ENCODE results near the gene C15orf62.

Gene C15orf62

DNA sequence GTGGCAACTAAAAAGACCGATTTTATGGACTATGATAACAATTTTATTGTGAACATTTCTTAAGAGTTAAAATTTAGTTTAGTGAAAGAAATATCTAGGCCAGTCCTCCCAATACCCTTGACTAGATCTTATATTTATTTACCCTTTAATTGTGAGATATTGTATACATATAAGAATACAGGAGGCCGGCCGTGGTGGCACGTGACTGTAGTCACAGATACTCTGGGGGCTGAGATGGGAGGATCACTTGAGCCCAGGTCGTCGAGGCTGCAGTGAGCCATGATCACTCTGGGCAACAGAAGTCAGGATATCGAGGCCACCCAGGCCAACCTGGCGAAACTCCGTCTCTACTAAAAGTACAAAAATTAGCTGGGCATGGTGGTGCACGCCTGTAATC, 14.0 kb upstream of the C15orf62 start:
- DNase-seq (ENCODE audit: low read depth, low spot score) = no peak

DNA sequence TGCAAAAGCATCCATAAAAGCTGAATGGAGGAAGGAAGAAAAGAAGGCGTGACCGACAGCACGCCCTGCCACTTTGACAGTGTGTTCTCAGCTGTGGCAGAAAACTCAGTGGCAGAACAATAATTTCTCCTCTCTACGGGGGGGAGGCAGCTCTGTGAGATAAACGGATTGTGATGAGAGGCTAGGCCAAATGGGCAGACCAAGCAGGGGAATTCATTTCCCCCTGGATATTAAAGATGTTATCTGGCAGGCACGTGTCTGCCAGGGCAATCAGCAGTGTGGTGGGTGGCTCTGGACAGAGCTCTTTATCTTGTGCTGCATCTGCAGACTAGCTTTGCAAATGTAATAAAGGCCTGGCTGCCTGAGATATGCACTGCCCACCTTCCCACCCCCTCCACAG, 12.8 kb upstream of the C15orf62 start:
- no peak for DNase-seq (ENCODE audit: low read depth, low spot score)

DNA sequence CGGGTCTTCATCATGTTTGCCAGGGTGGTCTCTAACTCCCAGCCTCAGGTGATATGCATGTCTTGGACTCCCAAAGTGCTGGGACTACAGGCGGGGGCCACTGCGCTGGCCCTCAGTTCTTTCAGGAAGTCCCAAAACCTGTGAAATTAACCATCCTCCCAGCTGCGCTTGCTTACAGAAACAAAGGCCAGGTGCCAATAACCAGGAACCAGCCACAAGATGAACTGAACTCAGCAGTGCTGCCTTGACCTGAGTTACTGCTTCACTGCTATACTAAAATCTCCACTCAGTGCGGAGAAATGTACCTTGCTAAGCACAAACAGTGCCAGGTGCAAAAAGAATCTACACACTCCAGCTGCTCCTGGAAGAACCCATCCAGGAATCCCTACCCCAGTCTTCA, 9.8 kb upstream of the C15orf62 start:
- no peak for DNase-seq (ENCODE audit: low read depth, low spot score)

DNA sequence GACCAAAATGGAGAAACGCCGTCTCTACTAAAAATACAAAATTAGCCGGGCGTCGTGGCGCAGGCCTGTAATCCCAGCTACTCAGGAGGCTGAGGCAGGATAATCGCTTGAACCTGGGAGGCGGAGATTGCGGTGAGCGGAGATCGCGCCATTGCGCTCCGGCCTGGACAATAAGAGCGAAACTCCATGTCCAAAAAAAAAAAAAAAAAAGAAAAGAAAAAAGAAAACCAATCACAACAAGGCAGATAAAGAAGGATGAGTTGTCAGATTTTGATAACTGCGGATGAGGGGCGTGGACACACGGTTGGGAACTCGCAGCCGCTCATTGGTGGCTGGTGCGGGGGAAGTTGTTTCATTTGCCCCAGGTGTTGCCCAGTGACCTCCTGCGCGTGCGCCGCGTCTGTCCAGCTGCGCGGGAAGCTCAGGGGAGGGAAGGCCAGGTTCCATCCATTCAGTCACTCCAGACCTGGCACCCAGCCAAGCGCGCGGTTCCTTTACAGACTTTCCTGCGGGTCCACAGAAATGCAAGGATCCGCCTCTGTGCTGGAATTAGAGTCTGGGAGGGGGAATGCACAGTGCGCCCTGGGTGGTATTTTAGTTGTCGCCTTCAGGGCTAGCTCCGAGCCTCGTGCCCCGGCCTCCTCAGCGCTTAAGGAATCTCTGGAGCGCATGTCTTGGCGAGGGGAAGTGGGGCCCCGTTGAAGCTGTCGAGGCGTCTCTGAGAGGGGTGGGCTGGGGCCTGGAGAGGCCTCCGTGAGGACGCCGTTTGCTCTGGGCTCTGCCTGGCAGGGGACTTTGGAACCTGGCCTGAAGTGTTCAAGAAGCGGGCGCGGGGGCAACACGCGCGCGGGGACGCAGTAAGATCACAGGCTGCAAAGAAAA, 6.6 kb upstream of the C15orf62 start:
- DNase-seq (ENCODE audit: low read depth, low spot score) = no peak

DNA sequence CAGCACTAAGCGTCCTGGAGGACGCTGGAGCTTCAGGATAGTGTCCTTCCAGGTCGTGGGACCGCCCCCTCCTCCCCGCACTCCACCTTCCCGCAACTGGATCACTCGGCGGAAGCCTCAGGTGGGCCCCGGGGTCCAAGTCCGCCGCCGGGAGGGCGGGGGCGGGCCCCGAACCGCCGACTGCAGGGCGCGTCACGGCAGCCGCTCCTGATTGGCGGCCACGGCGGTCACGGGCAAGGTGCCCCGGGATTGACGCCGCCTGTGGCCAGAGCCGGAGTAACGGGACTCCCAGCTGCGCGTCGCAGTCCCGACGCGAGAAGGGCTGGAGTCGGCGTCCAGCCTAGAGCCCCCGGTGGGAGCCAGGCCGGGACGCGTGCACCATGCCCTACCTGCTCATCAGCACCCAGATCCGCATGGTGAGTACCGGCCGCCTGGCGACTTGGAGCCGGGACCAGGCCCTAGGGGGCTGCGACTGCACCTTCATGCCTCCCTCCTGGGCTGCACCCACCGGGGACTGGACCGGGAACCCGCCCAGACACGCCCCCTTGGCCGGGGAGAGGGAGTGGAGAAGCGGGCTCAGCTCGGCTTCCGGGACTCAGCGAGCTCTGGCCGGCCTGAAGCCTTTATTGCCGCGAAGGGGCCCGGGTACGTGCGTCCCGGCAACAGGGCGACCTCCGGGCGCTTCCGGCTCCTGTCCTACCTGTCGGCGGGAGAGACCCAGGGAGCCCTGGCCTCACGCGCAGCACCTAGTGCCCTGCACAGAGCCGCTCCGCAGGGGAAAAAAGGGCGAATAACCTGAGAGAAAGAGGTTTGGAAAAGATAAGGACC, 5.8 kb upstream of the C15orf62 start, which contains the start of gene GCHFR:
Gene GCHFR (plus strand): TSS at position 268 of the 828 bp plus-strand sequence. CDS start 113 bp downstream, at position 381.
- DNase-seq (ENCODE audit: low read depth, low spot score) = no peak

DNA sequence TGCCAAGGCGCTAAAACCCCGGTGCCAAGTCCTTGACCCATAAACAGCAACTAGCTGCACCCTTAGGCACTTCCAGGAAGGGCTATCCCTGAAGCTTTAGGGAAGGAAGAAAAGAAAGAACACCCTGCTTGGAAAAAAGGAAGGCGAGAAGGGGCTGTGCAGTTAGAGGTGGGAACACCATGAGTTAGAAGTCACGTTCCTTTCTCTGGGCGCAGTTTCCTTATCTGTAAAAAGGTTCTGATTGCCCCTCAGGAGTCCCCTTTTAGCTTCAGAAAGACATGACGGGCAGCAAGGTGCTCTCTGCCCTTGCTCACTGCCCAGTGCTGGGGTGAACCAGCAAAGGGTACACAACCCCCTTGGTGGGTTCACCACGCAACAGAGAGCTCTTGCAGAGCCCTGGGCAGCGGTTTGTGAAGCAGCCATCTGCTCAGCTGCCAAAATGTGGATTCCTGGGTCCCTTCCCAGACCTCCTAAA, 5.1 kb upstream of the C15orf62 start:
- no peak for DNase-seq (ENCODE audit: low read depth, low spot score)

DNA sequence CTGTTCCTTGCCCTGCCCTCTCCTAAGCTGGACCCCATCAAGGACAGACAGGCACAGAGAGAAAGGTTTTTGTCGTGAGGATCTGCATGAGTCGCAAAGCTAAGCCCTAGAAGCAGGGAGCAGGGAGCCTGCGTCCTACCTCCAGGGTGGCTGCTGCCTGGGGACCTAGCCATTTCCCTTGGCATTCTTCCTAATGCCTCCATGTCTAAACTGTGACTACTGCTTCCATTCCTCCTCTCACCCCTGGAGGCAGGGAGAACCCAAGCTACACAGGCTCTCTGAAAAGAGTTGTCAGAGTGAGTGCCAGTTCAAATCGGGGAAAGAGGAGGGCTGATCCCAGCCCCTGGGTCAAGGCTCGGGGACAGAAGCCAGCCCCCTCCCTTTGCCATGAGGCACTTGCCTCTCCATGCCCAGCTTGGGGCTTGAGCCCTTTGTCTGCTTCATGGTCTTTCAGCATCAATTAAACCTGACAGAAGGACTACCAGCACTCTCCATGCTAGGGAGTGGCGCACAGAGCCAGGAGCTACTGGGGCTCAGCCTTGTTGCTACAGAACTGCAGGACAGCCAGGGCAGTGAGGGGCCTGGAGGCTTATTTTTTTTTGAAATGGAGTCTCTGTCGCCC, 3.5 kb upstream of the C15orf62 start:
- DNase-seq (ENCODE audit: low read depth, low spot score) = no peak

DNA sequence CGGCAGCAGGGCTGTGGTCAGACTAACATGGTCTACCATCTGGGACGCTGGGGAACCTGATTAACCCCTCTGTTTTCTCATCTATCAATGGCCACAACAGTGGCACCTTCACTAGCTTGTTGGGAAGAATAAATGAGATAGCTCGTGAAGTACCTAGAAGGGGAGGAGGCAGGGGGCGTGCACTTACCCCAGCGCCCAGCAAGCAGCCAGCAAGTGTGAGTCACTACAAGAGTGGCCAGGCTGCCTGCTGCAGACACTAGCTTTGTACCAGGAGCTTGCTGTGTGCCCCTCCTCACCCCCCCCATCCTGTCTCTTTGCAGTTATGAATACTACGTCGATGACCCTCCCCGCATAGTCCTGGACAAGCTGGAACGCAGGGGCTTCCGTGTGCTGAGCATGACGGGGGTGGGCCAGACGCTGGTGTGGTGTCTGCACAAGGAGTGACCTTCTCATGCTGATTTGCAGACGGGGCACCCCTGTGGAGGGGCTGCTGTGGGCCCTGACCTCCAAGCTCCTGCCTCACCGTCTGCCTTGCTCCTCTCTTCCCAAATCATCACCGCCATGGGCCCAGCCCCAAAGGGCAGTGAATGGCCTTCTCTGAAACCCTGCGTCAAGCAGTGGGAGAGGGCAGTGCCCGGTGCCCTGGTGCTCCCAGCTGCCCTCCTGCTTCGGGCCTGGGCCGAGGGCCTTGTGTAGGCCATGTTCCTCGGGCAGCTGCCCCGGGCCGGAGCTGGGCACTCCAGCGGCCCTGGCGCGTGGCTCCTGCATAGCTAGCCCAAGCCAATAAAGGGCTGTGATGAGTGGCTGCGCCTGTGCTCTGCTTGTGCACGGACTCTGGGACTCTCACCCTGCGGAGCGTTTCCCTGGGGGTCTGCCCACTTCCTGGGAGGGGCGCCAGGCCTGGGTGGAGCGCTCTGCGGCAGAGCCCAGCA, 2.6 kb upstream of the C15orf62 start:
- DNase-seq (ENCODE audit: low read depth, low spot score) = no peak

DNA sequence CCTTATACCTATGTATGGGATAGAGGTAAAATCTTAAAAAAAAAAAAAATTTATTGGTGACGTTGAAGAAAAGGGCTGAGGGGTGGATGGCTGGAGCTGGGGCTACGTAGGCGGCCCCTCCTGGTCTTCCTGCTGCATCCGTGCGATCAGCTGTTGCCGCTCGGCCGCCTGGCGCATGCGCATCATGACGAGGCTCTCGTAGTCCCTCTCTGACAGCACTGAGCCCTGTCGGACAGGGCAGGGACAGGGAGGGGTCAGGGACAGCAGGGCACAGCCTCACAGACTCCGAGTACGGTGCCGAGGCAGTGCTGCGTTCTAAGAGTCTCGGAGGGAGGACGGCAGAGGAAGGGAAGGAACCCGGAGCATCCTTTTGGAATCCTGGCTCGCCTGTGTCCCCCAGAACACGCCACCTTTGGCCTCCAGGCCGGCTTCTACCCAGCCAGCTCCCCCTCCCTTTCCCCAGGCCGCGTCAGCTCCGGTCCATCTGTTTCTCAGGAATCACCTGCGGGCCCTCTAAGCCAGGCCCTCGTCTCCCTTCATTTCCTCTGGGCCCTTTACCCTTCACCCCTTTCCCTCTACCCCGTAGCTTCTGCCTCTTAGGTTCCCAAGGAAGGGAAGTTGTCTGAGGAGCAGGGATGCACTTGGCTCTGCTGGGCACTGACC, 1.8 kb upstream of the C15orf62 start:
- no peak for DNase-seq (ENCODE audit: low read depth, low spot score)

DNA sequence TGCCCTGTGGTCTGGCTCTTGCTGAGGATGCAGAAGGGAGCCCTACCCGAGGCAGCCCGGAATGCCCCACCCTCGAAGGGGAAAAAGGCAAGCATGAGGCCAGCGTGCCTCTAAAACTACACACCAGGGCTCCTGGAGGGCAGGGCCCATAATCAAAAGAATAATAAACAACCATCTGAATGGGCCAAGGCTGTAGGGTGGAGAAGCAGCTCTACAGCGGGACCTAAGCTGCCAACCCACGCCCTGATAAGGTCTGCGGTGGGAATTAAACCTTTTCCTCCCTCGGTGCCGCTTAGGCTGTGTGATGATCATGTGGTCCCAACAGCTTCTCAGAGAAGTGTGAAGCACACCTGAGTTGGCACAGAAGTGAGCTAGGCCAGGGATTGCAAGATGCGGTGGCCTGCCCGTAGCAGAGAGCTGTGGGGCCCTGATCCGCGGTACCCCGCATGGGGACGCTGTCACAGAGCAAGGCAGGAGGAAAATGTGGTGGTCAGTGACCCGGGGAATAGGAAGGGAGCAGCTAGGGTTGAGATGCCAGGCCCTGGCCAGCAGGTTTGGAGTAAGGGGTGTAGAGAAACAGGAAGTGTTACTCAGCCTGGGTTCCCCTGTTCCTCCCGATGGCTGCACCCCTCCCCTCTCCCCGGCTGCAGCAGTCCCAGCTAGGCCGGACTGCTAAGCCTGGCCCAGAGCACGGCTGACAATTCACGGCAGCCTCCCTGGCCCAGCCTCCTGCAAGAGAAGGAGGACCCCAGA, 1.1 kb upstream of the C15orf62 start:
- no peak for DNase-seq (ENCODE audit: low read depth, low spot score)

DNA sequence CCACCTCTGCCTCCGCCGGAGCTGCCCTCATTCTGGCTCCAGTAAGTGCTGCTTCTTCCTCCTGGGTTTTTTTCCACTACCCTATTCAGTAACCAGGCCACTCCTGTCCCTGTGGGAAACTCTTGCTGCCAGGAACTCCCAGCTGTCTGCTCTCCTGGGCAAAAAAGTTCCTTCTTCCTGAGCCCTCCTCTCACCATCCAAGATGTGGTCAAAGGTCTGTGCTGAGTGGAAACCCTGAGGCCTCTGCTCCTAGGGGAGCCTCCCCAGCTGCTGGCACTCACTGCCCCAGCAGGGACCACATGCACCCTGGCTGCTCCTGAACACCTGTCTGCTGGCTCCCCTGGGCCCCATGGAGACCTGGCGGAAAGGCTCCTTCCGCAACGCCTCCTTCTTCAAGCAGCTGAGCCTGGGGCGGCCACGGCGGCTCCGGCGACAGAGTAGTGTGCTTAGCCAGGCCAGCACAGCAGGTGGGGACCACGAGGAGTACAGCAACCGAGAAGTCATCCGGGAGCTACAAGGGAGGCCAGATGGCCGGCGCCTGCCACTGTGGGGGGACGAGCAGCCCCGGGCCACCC, 454 bp downstream of the C15orf62 start:
- no peak for DNase-seq (ENCODE audit: low read depth, low spot score)

DNA sequence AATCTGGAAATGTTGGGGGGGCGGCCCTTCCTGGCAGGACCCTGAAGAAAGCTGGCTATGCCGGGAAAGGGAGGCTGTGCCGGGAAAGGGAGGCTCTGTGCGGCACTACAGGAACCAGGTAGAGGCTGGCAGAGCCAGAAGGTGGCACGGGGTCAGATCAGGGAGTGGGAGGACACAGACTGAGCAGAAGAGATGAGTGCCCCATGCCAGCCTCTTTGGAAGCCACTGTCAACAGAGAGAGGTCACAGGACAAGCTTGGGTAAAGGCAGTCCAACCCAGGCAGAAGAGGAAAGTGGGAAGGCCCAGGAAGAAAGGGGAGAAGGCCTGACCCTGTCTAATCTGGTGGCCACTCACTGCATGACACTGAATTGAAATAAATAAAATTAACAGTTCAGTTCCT, 1.5 kb downstream of the C15orf62 start:
- no peak for DNase-seq (ENCODE audit: low read depth, low spot score)

DNA sequence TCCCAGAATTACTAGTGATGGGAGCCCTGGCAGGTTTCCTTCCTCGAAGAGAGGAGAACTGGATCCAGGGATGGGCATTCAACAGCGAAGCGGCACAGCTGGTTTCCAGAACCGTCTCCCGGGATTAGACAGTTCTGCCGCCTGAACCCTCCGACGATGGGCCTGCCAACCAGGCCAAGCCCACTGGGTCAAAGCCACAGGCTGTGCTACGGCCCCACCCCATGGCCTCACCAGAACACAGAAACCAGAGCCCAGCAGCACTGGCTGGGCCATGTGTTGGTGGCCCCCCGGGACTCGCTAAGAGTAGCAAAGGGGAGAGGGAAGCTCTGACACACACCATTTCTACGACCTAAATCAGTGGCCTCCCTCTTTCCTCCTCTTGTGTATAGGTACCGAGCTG, 2.2 kb downstream of the C15orf62 start:
- DNase-seq (ENCODE audit: low read depth, low spot score) = no peak

DNA sequence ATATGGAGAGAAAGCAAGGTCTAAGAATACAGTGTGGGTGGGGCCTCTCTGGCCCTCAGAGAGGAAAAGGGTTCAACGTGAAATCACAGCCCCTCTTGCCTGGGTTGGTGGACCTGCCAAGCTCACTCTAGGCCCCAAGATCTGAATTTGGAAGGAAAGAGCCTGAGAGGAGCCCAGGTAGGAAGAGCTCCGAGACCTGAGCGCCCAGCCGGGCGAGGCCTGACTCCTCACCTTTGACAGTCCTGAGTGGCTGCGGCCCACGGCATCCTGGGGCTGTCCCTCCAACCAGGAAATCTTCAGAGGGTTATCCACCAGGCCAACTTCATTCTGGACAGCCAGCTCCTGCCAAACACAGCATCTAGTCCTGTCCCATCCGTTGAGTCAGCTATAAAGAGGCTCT, 3.7 kb downstream of the C15orf62 start:
- DNase-seq (ENCODE audit: low read depth, low spot score) = no peak

DNA sequence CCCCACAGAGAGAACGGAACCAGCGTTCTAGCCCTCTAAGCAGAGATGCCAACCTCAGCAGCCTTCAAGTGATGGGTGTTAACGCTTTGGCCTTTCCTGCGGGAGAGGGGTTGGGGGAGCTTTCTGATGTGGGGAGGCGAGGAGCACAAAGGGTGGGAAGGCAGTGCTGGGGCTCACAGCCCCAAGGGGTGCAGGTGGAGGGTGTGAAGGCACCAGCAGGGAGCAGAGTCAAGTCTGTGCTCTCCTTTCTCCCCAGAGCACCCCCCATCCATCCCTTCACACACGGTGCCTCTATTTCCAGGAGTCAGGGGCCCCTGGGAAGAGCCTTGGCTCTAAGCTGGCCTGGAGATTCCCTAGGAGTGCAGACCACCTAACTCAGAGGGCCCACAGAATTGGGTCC, 4.1 kb downstream of the C15orf62 start:
- DNase-seq (ENCODE audit: low read depth, low spot score) = no peak

DNA sequence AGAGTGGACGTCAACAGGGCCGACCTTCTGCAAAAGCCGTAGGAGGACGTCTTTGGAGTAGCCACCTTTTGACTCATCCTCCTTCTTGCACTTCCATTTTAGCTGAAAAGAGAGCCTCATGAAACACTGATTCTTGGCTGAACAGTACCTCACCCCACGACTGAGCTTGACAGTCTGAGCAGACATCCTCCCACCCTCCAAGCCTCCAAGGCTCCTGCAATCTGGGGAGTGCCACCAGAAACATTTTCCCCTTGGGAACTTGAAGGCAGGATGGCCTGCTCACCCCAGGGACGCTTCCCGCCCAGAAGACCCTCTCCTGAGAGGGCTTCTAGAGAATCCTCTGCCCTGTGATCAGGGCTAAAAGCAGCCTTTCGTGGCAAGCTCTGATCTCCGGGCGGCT, 5.2 kb downstream of the C15orf62 start:
- no peak for DNase-seq (ENCODE audit: low read depth, low spot score)

DNA sequence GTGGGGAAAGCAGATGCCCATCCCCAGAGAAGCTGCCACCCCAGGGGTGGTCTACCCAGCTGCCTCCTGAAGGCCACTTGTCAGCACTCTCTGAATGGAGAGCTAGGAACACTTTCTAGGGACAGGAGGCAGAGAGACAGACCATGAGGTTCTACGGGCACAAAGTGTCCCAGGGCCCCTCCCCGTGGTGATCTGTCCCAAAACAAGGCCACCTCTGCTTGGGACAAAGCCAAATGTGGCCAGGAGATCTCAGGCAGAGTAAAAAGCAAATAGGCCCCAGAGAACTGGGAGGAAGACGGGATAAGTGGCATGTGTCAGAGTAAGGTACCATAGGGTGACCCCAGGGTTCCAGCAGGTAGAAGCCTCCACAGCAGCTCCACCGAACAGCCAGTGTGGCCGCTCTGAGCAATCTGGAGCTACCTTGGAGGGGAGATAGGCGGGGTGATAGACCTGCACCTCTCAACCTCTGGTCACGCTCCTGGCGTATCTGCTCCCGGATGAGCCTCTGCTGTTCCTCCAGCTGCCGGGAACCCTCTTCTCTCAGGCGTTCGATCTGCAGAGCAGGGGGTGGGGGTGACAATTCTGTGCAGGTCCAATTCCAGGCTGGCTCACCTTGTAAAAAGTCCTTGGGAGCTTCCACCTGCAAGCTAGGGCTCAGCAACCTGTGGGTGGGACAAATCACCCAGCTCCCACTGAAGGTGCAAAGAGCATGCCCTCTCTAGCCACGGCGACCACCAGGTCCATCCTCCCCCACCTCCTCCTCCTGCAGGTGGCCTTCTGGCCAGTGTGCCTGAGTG, 6.2 kb downstream of the C15orf62 start:
- no peak for DNase-seq (ENCODE audit: low read depth, low spot score)

DNA sequence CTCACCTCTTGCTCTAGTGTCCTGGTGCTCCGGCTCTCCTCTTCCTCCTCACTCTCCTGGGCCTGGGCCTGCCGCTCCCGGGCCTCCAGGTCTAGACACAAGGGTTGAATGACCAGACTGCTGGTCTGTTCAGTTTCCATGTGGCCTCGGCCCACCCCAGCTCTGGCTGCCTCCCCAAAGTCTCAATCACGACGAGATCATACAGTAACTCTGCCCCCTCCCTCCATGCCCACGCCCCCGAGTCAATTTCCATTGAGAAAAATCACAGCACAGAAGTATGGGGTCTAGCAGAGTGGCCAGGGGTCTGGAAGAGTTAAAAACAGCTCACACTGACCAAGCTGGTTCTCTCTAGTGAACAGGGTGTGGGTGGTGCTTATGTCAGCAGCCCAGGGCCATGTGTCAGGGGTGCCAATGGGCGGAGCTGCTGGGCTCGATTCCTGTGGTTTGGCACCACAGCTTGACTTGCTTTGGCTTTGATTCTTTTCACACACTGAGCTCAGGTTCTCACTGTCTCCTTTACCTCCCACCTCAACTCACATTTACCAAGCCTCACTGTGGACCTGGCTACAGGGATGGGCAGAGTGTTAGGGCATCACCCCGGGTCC, 6.9 kb downstream of the C15orf62 start:
- no peak for DNase-seq (ENCODE audit: low read depth, low spot score)

All from activated CD4-positive, CD25-positive, alpha-beta regulatory T cell treated with anti-CD3 and anti-CD28 coated beads, Interleukin-2, amount 50 U/mL, for 16 hours (primary cell).